WTC11 (cell line): Measurements from ENCODE around the gene SMYD4. TPM values are rescaled to one million over a fixed set of nuclear protein-coding genes. Genes with fewer than 3 reads are reported as not detected.

Source experiments
- ATAC-seq: fragments of 200-7000 bp; cut with Tn5 transposase; 2 replicates; pipeline ENCODE4 v1.10.0; 2021; ENCODE audit warnings: mild to moderate bottlenecking, moderate library complexity
- CTCF ChIA-PET: fragments of 300-600 bp; sonication (Branson Sonifier 250); formaldehyde crosslinking; loops from one replicate; lab custom pipeline; 2021; ENCODE audit warnings: antibody characterized with exemption; lab: Charles Lee
- POLR2A ChIA-PET: fragments of 350-600 bp; sonication (Branson Sonifier 250); formaldehyde crosslinking; loops from one replicate; lab custom pipeline; 2021; ENCODE audit warnings: antibody characterized with exemption; lab: Charles Lee
- DNase-seq: peaks from one replicate; pipeline ENCODE4 v3.0.0; 2021; ENCODE audit warnings: low spot score
- H3K27ac Mint-ChIP-seq: 2 replicates; pipeline ENCODE4 v1.8.0; 2021; ENCODE audit warnings: mixed read lengths
- H3K27me3 Mint-ChIP-seq: 2 replicates; pipeline ENCODE4 v1.8.0; 2021; ENCODE audit warnings: low read depth, mild to moderate bottlenecking, moderate library complexity, mixed read lengths
- H3K36me3 Mint-ChIP-seq: 2 replicates; pipeline ENCODE4 v1.8.0; 2021; ENCODE audit warnings: mixed read lengths
- H3K4me1 Mint-ChIP-seq: 2 replicates; pipeline ENCODE4 v1.8.0; 2022; ENCODE audit warnings: mixed read lengths
- H3K4me3 Mint-ChIP-seq: 2 replicates; pipeline ENCODE4 v1.8.0; 2021; ENCODE audit warnings: mild to moderate bottlenecking, moderate library complexity, mixed read lengths
- H3K9me3 Mint-ChIP-seq: 2 replicates; pipeline ENCODE4 v1.8.0; 2021; ENCODE audit warnings: mixed read lengths
- E2F4 ChIP-seq: sonication (generic); formaldehyde crosslinking; IDR thresholded peaks from 2 replicates; pipeline ENCODE4 v1.8.1; 2022; ENCODE audit warnings: low read depth, mild to moderate bottlenecking, moderate library complexity, missing genetic modification reagents, borderline replicate concordance
- GRHL2 ChIP-seq: fragments of 250-450 bp; sonication (Bioruptor Pico); IDR thresholded peaks from 2 replicates; pipeline ENCODE4 v1.8.0; 2022; ENCODE audit warnings: mild to moderate bottlenecking, moderate library complexity; ENCODE audit not compliant: insufficient replicate concordance, severe bottlenecking
- MAX ChIP-seq: sonication (generic); formaldehyde crosslinking; IDR thresholded peaks from 2 replicates; pipeline ENCODE4 v1.8.0; 2022; ENCODE audit warnings: mild to moderate bottlenecking, missing genetic modification reagents
- NFATC4 ChIP-seq: fragments of 250-450 bp; sonication (Bioruptor Pico); IDR thresholded peaks from 2 replicates; pipeline ENCODE4 v1.9.0; 2021; ENCODE audit warnings: mild to moderate bottlenecking
- PRRX2 ChIP-seq: fragments of 250-450 bp; sonication (Bioruptor Pico); IDR thresholded peaks from 2 replicates; pipeline ENCODE4 v1.8.0; 2021; ENCODE audit warnings: mild to moderate bottlenecking
- STAT6 ChIP-seq: sonication (generic); formaldehyde crosslinking; conservative IDR thresholded peaks from 2 replicates; pipeline ENCODE4 v1.8.1; 2023; ENCODE audit warnings: mild to moderate bottlenecking, low read depth, missing genetic modification reagents, moderate library complexity
- TEAD1 ChIP-seq: sonication (generic); formaldehyde crosslinking; IDR thresholded peaks from 2 replicates; pipeline ENCODE4 v1.8.0; 2022; ENCODE audit warnings: mild to moderate bottlenecking, missing genetic modification reagents
- USF1 ChIP-seq: sonication (generic); formaldehyde crosslinking; IDR thresholded peaks from 2 replicates; pipeline ENCODE4 v1.8.0; 2022; ENCODE audit warnings: mild to moderate bottlenecking, missing genetic modification reagents
- ZNF121 ChIP-seq: sonication (generic); formaldehyde crosslinking; IDR thresholded peaks from 2 replicates; pipeline ENCODE4 v1.8.0; 2023; ENCODE audit warnings: missing genetic modification reagents
- ZNF138 ChIP-seq: sonication (generic); formaldehyde crosslinking; conservative IDR thresholded peaks from 2 replicates; pipeline ENCODE4 v1.8.1; 2022; ENCODE audit warnings: mild to moderate bottlenecking, moderate library complexity, missing genetic modification reagents
- ZNF396 ChIP-seq: fragments of 250-450 bp; sonication (Bioruptor Pico); IDR thresholded peaks from 2 replicates; pipeline ENCODE4 v1.8.0; 2021; ENCODE audit warnings: mild to moderate bottlenecking, moderate library complexity, borderline replicate concordance
- ZNF532 ChIP-seq: fragments of 250-450 bp; sonication (Bioruptor Pico); IDR thresholded peaks from 2 replicates; pipeline ENCODE4 v1.9.0; 2021; ENCODE audit warnings: mild to moderate bottlenecking, borderline replicate concordance
- total RNA-seq: library from RNA; stranded (reverse); gene quantifications from 3 replicates; pipeline ENCODE4 v1.2.3, GENCODE V29; 2021
- TF ChIP-seq, protein P1 (sequence below): fragments of 250-450 bp; sonication (Bioruptor Pico); IDR thresholded peaks from 2 replicates; pipeline ENCODE4 v1.9.0; 2021; ENCODE audit warnings: mild to moderate bottlenecking

SMYD4 gene
- total RNA-seq, 1 experiment from 2014 or later = 24.1 TPM

DNA sequence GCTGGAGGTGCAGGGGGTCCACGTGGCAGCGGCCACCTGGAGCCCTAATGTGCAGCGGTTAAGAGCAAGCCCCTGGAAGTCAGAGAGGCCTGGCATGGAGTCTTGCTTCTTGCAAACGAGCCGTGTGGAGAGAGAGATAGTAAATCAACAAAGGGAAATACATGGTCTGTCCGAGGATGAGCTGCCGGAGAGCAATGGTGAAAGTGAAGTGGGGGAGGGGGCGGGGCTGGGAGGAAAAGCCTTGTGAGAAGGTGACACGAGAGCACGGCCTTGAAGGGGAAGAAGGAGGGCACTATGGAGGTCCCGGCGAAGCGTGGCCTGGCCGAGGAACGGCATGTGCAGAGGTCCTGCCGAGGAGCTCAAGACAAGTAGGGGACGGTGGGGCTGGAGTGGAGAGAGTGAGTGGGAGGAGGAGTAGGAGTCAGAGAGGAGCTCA is 73.9 kb downstream of the SMYD4 start (continued):
- TF ChIP-seq STAT6 (no peak), ZNF121 (CRISPR knock-in tag) (no peak), ZNF396 (CRISPR knock-in tag) (no peak), PRRX2 (CRISPR knock-in tag) (no peak), GRHL2 (CRISPR knock-in tag) (no peak), ZNF138 (CRISPR knock-in tag) (no peak)
- TF ChIP-seq, protein P1, sequence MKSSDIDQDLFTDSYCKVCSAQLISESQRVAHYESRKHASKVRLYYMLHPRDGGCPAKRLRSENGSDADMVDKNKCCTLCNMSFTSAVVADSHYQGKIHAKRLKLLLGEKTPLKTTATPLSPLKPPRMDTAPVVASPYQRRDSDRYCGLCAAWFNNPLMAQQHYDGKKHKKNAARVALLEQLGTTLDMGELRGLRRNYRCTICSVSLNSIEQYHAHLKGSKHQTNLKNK = no peak

DNA sequence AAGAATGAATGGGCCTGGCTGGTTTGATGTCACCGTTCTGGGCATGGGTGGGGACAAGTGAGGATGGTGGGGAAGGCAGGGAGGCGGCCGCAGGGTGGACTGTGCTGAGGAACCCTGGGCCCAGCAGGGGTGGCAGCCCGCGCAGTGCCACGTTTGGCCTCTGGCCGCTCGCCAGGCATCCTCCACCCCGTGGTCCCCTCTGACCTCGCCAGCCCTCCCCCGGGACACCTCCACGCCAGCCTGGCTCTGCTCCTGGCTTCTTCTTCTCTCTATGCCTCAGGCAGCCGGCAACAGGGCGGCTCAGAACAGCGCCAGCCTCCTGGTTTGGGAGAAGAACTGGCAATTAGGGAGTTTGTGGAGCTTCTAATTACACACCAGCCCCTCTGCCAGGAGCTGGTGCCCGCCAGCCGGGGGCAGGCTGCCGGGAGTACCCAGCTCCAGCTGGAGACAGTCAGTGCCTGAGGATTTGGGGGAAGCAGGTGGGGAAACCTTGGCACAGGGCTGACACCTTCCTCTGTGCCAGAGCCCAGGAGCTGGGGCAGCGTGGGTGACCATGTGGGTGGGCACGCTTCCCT is 74.4 kb downstream of the SMYD4 start:
- no peak for TF ChIP-seq E2F4 (CRISPR knock-in tag)
- TF ChIP-seq NFATC4 (CRISPR knock-in tag) = no peak
- TF ChIP-seq MAX = no peak
- TF ChIP-seq TEAD1 = no peak
- TF ChIP-seq USF1 (CRISPR knock-in tag) = no peak
- no peak for TF ChIP-seq ZNF532 (CRISPR knock-in tag)
- ChIA-PET POLR2A (no interaction called here), CTCF (interaction anchor here (0.6 to 1.9 kb wide), 7 partner anchors 8 to 106 kb away, joined by 3 to 8 read pairs (median 5); partner anchors contain the start of gene RILP)
- Mint-ChIP-seq H3K4me3 (no peak overlapping the region), H3K36me3 (no peaks in the 10 kb centered on the region), H3K4me1 (peaks cover 10% of the 10 kb centered on the region), H3K27ac (no peak overlapping the region), H3K27me3 (no peaks in the 10 kb centered on the region), H3K9me3 (no peaks in the 10 kb centered on the region)
- no peak for ATAC-seq
- DNase-seq = no peak
